ENCODE data around the gene FGF19.

The FGF19 gene

DNA sequence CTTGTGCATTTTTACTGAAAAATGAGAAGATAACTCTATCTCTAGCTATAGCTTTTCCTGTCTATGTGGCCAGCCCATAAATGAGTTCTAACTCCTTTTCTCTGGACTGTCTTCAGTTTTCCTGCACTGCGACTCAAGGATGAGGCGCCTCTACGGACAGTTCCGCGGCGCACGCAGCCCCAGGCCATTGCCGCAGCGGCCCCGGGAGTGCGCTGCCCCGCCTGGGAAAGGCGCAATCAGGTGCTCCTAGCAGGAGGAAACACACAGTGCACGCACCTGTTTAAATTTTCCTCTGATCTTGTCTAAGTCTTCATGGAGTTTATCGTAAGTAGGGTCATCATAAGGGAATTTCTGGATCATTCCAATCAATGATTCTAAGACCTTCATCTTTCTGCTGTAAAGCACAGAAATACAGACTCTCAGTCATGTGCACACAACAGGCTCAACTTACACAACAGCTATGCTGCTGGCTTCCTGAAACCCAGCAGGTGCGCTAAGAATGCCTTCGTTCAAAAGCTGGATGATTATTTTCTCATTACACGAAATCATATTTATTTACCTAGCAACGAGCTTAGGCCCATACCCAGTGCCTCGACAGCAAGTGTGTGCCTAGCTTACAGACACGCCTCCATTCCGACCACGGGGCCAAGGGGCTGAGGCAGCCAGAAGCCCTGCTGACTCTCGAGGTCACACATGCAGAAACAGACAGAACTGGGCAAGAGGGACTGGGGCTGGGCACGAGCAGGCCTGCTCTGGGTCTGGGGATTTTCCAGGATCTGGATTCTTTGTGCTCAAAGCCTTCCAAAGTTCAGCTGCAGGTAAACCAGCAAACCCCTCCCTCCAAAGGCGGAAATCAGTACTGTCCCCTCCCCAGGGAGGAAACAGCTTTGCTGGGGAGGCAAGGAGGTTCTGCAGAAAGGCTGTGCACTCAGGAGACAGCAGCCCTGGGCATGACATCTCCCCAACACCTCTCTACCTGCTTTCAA, 35.9 kb downstream of the FGF19 start:
- no peak for DNase-seq

DNA sequence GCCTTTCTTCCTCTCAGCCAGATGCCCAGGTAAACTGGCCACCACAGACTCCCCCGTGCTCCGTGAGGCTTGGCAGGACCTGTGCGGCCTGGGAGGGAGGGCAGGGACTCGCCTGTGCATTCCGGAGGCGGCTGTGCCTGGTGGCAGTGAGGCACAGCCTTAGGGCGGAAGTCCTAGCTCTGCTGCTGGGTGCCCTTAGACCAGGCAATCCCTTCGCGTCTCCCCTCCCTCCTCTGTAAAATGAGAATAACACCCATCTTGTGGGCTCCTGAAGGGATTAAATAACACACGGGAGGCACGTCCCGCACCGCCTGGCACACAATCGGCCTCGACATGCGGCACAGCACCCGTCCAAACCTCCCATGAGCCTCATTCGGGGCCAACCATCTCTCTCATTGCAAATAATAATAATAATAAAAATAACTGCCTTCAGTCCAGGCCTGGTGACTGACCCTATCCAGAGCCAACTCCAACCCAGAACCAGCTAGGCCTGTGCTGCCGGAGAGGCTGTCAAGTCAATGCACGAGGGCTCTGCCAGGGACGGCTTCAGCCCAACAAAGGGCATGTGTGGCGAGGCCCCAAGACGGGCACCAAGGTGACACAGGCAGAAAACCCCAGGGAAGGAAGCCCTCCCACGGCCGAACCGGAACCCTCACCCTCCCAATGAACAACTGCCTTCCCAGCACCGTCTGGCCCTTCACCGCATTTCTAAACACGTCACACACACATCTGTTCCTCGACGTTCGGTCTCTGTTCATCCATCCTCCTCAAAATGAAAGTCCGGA, 36.9 kb downstream of the FGF19 start:
- no peak for DNase-seq

DNA sequence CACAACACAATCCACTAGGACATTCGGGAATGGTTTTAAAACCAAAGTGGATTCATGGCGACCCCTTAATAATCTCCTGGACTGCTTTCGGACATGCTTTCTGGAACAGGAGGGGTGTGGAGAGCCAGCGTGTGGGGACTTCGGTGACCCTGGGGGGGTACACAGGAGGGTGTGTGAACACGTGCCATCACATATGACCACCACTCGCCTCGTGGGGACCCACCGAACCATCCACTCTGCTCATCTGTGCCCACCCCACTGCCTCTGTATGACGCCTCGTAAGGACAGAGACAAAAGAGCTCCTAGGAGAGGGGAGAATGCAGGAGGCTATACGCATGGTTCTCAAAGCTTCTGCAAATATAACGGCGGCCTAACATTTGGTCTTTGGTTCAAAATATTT, 37.6 kb downstream of the FGF19 start:
- no peak for DNase-seq

DNA sequence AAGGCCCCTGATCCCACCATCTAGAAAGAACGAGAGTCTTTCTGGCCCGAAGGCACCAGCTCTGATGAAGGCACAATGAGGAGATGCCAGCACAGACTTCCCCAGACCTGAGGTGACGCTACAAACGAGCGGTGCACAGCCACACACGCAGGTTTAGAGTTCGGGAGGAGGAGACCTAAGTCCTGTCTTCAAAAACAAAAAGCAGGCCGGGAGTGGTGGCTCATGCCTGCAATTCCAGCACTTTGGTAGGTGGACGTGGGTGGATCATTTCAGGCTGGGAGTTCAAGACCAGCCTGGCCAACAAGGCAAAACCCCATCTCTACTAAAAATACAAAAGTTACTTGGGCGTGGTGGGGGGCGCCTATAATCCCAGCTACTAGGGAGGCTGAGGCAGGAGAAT, 38.2 kb downstream of the FGF19 start:
- DNase-seq, result no peak

DNA sequence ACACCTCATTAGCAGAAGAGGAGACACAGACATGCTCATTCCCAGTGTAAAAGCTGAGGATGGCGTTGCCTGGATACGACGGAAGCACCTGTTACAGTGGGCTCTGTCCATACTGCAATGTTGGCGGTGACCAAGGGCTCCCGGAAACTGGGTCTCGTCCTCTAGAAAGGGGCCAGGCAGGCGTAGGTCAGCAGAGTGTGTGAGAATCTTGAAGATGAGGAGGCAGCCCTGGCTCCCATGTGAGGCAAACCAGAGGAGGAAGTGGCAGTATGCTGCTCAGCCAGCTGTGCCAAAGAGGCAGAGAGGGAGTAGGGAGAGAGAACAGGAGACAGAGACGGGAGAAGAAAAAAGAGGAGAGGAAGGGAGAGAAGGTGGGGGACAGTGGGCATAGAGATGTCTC, 38.9 kb downstream of the FGF19 start:
- DNase-seq, result no peak

DNA sequence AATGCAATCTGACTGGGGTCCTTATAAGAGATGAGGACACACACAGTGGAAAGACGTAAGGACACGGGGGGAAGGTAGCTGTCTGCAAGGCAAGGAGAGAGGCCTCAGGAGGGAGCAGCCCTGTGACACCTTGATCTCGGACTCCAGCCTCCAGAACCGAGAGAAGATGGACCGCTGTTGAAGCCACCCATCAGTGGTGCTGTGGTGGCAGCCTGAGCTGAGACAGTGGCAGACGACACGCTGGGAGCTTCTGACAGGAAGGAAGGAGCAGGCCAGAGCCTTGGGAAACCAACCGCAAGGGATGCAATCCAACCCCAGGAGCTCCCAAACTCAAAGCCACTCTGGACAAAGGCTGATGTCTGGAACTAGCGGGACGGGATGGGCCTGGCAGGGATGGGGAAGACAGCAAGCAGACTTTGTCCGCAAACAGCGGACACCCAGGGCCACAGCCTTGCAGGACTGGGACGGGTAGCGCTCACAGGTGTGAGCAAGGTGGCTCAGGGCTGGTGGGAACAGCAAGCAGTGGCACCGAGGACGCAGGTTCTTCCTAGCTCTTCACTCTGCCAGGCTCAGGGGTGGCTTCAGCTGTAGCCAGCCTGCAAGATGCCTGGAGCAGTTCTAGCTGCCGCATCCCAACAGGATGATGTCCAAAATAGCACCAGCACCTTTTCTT, 39.6 kb downstream of the FGF19 start:
- no peak for DNase-seq

DNA sequence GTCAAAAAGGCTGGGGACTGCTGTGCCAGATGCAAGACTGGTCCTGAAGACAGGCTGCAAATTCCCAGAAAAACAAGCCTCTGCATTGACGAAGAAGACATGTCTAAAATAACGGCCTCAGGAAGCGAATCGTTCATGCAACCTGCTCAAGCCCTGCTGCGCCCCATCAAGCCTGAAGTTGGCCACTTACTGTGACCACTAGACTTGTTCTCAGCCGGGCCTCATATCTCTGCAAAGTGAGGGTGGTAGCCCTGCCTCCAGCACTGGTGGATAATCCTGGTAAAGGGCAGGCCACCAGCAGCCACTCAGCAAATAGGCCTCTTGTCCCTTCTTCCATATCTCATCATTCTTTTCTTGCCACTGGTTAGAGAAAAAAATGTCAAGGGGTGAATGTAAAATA, 40.5 kb downstream of the FGF19 start:
- no peak for DNase-seq

DNA sequence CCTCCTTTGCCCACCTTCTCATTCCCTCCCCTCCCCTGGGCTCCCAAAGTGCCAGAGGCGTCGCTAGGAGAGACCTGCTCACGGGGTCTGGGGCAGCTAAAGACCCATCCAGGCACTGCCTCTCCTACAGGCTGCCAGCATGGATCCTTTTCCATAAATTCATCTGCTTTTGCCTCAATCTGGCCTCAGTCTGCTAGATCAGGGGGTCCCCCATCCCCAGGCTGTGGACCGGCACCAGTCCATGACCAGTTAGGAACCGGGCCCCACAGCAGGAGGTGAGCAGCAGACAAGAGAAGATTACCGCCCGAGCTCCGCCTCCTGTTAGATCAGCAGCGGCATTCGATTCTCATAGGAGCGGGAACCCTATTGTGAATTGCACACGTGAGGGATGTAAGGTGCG, 41.0 kb downstream of the FGF19 start:
- DNase-seq, result no peak

DNA sequence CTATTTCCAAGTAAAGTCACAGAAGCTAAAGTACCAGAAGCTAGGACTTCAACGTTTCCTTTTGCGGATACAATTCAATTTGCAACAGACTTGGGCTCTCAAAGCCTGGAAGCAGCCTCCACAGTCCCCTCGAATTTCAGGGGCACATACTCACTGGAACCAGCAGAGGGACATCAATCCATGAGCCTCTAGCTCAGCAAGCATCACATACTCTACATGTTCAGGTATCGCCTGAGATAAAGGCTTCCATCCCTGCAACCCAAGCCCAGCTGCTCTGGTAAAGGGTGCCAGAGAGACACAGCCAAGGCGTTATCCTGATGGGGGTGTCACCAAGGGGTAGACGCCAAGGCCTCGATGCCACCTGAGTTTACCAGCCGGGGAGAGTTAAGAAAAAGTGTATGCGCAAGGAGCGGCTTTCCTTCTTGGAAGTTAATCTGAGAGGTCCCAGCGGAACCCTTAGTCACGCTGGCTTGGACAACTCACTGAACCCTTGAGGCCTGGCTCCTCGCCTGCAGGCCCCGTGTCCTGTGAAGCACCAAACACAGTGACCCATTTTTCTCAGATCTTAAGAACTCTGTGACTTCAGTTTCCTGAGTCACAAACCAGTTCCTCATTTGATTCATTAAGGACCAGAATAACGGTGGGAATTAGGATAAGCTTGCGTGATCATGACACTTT, 41.7 kb downstream of the FGF19 start:
- DNase-seq, result peak; percentile 60 to 68 (median 63)

DNA sequence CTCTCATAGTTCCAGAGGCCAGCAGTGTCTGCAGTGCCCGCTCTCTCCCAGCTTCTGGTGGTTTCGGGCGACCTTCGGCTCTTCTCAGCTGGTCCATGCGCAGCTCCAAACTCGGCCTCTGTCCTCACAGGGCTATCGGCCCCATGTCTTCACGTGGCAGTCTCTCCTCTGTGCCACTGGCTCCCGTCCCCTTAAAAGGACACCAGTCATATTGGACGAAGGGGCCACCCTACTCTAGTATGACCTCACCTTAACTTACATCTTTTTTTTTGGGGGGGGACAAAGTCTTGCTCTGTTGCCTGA, 42.5 kb downstream of the FGF19 start:
- DNase-seq, result no peak

DNA sequence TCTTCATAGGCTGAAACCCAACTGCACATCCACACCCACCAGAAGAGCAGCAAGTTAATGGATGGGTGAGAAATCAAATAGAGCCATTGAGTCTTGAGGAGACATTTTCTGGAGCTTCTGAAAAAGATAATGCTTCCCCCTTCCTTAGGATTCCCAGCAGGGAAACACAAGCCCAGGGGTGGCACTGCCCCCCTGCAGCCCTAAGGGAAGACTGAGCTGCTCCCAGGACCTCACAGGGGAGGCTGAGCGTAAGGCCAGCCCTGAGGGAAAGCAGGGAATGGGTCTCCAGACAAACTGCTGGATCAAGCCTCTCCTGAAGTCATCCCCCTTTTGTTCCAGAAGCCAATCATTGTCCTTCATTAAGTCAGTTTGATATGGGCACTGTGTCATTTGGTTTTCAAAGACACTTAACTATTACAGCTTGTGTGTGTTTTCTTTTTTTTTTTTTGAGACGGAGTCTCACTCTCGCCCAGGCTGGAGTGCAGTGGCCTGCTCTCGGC, 43.8 kb downstream of the FGF19 start:
- DNase-seq, result no peak

DNA sequence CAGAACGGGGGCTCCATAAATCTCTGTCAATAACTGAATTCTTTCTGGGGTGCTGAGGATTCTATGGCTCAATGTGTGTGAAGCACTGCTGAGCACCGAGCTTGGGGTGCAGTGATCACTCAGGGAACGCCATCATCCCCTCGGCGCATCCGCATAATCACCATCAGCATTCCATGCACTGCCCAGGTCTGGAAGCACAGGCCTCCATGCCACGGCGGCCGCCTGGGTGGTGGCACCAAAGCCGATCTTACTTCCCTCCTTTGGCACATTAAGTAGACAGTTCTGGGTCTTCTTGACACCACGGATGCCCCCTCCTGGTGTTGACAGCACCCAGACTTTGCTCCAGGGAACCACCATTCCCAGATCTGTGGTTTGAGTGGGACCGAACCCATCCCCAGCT, 44.2 kb downstream of the FGF19 start:
- no peak for DNase-seq

DNA sequence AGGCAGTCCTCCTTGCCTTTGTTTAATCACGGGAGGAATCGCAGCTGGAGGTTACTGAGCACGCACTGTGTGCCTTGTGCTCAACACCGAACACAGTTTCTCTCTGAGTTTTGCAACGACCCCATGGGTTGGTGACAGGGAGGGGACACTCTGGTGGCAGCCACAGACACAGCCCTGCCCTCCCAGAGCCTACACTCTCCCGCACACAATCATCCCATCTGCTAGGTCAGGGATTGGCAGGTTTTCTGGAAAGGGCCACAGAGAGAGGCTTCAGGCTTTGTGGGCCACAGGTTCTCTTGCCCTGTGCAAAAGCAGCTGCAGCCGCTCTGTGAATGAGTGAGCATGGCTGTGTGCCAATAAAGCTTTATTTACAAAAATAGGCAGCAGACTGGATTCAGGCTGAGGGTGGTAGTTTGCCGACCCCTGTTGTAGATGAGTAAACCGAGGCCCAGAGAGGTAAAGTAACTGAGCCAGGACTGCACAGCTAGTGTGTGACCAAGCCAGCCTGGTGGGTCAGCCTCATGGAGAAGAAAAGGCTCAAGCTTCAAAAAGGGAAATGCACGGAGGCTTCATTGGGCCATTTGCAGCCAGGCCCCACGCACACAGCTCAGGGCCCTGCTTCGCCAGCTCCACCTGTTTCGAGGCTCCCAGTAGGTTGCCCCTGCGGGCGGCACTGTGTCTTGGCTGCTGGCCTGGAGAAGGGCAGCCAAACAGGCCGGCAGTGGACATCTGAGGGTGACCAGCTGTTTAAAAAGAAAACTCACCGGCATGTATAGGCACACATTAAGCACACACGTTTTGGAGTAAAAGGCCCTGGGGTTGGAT, 45.0 kb downstream of the FGF19 start:
- DNase-seq, result no peak

DNA sequence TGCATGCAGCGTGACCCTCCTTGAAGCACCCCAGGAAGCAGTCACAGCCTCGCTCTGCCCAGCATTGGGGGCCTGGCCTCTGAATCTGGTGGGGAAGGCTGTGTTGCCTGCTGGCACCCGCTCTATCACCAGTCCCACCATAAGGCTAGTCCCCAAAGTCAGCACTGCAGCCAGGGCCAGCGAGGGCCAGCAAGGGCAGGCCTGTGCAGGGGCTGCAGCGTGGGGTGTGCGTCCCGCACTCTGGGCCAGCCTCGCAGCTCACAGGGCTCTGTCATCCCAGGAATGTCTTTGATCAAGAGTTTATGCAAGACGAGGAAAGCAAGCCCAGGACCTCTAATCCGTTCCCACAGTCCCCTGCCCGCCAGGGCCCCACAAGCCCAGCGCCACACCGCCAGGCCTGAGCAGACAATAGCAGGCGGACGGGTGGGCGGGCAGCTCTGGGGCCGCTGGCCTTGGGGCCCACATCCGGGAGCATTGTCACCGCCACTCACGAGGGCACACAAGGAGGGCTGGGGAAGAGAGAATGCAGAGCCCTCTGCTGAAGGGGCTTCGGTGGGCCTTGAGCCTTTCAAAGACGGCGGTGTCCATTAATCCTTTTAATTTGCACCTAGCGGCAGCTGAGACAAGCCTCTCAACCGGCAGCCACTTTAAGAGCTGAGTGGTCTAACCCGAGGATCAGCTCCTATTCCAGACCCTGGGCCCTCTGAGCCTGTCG, 45.8 kb downstream of the FGF19 start:
- DNase-seq, result no peak

DNA sequence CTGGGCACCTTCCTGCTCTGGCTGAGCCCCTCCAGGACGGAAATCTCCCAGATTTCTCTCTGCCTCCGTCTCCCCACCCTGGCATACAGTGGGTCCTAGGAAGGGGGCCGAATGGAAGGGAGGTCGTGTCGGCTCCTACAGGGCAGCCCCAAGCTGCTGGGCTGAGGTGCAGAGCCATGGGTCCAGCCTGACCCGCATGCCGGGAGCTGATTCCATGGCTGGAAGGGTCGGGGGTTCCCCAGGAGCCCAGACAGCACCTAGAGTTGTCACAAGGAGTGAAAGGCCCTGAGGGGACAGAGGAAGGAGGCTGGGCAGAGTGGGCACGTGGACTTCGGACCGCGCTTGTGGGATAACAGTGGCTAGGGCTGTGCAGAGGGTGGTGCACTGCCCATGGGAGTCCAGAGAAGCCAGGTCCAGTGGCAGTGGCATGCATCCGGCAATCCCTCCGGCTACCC, 46.3 kb downstream of the FGF19 start:
- no peak for DNase-seq

DNA sequence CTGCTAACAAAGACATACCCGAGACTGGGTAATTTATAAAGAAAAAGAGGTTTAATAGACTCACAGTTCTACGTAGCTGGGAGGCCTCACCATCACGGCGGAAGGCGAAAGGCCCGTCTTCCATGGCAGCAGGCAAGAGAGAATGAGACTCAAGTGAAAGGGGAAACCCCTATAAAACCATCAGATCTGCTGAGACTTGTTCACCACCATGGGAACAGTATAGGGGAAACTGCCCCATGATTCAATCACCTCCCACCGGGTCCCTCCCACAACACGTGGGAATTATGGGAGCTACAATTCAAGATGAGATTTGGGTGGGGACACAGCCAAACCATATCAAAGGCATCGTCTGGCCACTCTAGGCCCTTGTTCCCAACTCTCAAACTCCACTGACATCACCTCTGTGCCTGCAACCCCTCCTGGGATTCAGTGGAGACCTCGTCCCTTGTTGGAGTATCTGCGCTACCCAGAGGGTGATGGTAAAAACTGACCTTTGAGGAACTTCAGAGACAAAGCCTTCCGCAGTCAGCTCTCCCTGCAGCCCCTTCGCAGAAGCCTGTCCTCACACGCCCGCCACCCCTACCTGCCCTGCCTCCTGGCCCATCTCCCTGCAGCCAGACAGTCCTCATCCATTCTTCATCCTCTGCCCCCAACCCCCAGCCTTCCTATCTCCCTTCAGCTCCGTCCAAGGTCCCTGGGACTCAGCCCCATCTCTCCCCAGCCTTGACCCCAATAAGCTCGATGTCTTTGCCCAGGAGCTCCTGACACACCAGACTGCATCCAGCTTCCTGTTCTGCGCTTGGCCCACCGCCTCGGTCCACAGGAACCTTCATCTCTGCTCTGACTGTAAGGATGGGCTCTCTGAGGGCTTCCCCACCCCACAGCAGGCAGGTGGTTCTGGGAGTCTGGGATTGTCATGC, 47.0 kb downstream of the FGF19 start:
- peak; percentile 32 to 53 (median 47) for DNase-seq

DNA sequence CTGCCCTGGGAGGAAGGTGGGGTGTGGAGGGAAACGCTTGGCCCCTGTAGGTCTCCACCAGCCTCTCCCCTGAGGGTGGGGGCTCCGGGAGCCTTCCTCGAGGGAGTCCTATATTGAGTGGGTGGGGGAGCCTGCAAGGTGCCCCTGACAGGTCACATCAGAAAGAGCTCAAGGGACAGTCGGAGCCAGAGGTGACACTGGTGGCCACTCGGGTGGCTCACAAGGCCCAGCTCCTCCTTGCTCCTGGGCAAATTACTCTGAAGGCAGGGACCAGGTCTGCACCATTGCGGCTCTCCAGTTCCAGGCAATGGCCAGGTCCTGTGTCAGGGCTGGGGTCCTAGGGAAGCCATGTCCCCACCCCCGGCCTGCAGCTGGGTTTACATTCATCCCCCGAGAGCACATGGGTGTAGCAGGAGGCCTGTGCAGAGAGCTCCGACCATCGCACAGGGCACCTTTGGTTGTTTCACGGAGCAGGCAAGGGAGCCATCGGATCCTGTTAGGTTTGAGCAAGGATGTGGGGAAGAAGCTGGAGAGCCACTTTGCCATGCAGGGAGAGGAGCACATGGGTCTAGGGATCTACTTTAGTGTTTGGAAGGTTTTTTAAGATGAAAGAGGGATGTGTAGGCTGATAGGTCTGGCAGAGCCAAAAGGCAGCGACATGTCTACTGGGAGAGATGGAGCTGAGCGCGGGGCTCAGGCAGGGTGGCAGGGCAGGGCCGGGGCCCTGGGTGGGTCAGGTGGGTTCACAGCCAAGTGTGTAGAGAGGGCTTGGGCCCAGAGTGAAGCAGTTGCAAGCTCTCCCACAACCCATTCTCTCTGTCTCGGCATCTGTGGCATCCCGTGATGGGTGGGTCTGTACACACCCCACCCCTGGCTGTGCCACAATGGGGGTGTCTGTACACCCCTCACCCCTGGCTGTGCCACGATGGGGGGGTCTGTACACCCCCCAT, 48.1 kb downstream of the FGF19 start:
- DNase-seq, result no peak

DNA sequence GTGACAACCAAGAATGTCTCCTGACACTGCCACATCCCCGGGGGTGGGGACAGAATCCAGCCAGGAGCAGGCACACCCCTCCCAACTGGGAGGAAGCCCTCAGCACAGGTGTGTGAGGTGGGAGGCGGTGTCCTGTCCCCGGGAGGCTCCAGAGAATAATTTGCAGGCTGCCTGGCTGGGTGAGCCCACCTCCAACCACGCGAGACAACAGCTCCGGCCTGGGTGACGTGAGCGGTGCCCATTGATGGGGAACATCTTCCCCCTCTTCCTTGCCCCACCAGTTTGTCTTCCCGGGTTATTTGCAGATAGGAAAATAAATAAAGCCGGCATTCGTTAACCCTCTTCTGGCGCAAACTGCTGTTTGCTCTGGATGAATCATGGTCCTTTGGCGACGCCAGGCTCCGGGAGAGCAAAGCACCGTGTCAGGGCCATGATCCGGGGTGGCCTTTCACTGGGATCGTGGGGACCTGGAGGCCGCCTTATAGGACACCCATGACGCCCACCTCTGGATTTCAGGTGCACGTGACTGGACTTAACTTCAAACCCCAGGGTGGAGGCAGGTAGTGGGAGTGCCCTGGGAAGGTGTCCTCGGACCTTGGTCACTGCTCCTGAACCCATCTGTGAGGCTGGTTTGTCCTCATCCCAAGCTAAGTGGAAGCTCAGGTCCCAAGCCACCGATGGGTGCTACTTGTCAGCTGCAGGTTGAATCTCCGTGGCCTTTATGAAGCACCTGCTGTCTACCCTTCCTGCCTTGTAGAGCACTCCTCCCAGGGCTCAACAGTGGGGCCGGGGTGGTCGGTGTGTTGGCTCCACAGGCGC, 49.0 kb downstream of the FGF19 start:
- DNase-seq, result no peak

Data from suppressor macrophage treated with lipopolysaccharide for 1 hour (primary cell).